Central memory CD4-positive, alpha-beta T cell (primary cell): ENCODE data around the gene RFX6.
"Not testable (repeated sequence)": the region's sequence is repeated elsewhere in the genome, so short reads cannot be mapped to it uniquely, and the experiment has no call there.

Experiments used
- DNase-seq: peaks from one replicate; pipeline ENCODE4 v3.0.0; 2022
- total RNA-seq, 3 experiments: gene quantifications; one replicate each; lab custom pipeline; 2026; lab: John Stamatoyannopoulos, UW

Gene RFX6, protein sequence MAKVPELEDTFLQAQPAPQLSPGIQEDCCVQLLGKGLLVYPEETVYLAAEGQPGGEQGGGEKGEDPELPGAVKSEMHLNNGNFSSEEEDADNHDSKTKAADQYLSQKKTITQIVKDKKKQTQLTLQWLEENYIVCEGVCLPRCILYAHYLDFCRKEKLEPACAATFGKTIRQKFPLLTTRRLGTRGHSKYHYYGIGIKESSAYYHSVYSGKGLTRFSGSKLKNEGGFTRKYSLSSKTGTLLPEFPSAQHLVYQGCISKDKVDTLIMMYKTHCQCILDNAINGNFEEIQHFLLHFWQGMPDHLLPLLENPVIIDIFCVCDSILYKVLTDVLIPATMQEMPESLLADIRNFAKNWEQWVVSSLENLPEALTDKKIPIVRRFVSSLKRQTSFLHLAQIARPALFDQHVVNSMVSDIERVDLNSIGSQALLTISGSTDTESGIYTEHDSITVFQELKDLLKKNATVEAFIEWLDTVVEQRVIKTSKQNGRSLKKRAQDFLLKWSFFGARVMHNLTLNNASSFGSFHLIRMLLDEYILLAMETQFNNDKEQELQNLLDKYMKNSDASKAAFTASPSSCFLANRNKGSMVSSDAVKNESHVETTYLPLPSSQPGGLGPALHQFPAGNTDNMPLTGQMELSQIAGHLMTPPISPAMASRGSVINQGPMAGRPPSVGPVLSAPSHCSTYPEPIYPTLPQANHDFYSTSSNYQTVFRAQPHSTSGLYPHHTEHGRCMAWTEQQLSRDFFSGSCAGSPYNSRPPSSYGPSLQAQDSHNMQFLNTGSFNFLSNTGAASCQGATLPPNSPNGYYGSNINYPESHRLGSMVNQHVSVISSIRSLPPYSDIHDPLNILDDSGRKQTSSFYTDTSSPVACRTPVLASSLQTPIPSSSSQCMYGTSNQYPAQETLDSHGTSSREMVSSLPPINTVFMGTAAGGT
- 0 reads per million in 3 experiments for total RNA-seq

DNA sequence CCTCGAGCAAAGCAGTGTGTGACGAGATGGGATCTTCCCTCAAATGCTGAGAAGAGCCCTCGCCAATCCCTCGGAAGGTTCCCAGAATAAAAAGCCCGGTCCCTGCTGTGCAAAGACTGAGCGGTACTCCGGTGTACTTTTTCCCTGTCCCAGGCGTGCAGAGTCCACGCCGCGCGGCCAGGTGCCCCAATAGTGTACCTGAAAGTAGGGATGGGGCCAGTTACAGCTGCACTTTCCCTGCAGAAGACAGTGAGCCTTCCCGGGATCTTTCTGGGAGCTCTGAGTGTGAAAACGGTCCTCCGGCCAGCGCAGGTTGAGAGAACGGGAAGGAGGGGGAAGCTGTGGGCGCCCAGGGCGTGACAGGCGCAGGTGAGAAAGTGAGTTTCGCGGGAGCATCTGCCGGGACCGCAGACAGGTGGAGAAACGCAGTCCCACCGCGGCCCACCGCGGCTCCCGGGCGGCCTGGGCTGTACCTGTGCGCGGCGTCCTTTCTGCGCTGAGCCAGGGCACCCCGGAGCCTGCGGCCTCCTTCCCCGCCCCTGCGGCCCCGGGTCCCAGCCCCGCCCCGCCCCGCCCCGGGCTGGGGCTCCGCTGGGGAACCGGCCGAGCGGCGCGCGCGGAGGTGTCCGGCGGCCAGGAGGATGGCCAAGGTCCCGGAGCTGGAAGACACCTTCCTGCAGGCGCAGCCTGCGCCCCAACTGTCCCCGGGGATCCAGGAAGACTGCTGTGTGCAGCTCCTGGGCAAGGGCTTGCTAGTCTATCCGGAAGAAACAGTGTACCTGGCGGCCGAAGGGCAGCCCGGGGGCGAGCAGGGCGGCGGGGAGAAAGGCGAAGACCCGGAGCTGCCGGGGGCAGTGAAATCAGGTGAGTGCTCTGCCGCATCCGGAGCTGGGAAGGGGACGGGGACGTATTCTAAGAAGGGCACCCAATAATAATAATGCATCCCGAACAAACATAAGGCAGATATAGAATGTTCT lies at the start of gene RFX6:
Gene RFX6, plus strand, starts transcription at position 608 of the 977 bp plus-strand sequence. Its CDS starts 34 bp downstream, at position 642.
- DNase-seq: no peak

DNA sequence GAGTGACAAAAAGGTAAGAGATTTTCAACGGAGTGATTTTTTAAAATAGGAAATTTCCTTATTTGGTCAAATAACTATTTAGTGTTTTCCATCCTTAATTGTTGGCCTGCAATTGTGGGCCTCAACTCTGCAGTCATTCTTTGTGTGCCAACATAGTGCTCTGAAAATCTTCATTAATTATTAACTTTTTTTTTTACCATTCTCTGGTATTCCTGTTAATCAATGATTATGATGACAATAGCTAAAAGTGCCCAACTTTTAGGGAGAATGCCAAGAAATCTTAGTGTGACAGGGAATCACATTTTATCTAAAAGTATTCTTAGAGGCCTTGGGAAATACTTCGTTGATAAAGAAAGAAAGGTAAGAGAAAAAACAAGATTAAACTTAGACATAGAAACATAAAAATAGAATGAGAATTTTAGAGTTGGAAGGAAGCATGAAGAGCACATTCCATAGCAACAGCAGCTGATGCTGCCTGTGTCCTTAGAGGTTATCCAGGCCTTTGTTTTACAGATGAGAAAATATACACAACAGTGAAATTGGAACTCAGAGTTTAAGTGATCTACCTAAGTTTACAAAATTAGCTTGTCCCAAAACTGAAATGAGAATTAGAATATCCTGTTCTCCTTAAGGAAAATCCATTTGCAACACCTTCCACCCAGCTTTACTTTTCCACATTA lies 49.3 kb upstream of the RFX6 start:
- DNase-seq: no peak

DNA sequence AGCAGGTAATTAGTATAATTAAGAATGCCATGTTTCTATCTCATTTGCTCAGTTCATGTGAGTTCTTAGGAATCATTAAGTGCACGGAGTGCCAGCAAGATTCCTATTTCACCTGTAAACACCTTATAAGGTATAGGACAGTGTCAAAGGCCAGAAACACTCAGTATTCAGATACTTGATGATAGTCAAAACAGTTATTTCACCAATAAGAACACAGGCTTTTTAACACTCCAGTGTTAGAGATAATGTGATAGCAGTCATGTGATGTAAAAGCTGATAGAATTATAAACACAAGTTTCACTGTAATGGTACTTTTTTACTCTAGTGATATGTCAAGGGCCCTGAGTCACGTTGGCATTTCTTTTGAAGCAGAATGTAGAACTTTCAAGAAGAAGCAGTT lies 48.1 kb upstream of the RFX6 start, which contains the start of gene GPRC6A:
Gene GPRC6A, minus strand, starts transcription at position 101 of the 400 bp plus-strand sequence. Its CDS starts 70 bp downstream, at position 31.
- DNase-seq: no peak

DNA sequence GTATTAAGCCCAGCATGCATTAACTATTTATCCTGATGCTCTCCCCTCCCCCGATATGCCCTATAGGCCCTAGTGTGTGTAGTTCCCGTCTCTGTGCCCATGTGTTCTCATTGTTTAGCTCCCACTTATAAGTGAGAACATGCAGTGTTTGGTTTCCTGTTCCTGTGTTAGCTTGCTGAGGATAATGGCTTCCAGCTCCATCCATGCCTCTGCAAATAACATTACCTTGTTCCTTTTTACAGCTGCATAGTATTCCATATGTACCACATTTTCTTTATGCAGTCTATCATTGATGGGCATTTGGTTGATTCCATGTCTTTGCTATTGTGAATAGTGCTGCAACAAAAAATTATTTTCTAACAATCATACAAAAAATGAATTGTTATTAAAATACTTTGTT lies 42.5 kb upstream of the RFX6 start:
- DNase-seq: not testable (repeated sequence)

DNA sequence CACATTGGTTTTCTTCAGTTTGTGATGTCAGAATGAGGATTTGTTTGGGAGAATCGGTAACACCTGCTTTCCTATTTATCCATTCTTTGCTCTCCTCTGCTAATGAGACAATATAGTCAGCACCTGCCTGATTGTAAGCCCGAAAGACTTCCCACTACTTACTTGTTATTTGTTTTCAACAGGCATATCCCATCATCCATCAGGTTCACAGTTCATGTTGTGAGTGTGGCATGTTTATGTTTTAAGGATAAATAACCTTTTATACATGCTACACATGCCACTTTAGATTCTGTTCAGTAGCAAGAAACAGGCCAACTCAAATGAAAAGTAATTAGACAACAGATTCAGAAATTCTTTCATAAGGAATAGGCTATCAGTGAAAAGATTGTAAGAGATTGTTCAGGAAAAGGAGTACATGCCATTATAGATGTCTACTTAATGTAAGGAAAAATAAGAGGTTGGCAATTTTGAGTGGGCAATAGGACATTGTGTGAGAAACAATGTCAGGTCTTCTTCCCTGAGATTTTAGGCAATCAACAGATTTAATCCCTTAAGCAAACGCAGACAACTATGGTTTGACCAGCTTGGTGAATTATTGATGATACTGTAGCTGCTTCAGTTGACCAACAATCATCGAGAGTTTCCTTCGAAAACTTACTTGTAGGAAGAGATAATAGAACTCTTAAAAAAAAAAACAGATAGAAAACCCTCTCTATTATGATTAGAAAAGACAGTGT lies 40.3 kb upstream of the RFX6 start:
- no peak for DNase-seq

DNA sequence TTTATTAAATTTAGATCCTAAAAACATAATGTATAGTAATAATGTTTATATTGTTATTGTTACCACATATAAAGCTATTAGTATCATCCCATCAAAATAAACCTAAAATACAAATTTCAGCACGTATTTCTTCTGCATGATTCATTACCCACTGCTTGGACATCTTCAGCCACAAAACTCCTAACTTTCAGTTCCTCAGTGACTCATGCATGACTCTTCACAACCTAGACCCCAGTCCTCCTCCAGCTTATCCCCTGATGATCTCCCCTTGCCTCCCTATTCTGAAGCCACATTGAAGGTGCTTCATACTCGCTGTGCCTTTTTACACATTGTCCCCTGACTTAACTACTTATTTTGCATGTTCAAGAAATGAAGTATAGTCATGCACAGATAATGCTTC lies 37.0 kb upstream of the RFX6 start:
- no peak for DNase-seq

DNA sequence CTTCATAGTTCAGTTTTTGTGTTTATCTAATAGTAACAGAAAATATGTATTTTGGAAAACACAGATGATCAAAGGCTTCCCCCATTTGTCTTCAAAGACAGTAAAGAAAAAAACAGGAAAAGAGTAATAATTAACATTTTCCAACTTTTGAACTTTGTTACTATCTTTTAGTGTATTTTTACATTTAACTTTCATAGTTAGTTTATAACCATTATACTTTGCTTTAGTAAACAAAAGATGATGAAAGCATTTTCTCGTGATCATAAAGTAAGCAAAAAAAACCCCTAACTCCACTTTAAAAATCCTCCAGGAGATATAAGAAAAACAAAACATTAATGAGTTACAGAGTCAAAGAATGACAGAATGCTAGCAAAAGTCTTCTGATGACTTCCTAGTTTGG lies 34.6 kb upstream of the RFX6 start:
- no peak for DNase-seq

DNA sequence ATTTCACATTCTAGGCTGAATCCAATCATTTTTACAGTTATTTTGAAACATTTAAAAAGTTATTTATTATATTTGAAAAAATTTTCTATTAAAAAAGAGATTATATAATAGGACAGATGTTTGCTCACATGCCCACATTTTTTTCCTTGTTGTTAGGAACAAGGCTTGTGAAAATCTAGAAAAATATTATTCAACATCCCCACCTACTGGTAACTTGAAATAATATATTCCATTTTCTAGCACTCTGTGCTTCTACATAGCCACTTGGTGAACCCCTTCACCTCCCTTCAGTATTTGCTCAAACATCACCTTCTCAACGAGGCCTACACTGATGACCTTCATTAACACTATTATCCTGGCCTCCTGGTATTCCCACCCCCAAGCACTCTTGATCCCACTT lies 29.8 kb upstream of the RFX6 start:
- no peak for DNase-seq

DNA sequence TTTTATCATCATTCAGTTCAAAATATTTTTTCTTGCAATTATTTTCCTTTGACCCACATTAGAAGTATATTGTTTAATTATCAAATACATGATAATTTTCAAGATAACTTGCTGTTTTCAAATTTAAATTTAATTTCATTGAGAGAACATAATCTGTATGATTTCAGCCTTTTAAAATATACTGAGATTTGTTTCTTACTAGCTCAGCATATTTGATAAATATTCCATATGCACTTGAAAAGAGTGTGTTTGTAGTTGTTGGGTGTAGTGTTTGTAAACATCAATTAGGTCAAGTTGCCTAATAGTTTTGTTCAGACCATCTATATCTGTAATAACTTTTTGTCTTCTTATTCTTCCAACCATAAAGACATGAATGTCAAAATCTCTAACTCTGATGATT lies 19.0 kb upstream of the RFX6 start:
- no peak for DNase-seq

DNA sequence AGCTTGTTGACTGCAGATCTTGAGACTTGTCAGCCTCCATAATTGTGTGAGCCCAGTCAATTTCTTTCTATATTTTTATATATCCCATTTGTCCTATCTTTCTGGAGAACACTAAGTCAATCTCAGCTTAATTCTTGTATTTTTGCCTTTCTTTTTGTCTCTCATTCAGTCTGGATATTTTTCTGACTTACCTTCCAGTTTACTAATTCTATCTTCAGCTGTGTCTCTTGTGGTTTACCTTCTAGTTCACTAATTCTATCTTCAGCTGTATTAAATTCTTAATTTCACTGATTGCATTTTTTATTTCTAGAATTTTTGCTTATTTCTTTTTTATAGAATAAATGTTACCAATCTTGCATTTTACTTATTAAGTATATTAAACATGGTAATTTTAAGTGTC lies 17.8 kb upstream of the RFX6 start:
- no peak for DNase-seq

DNA sequence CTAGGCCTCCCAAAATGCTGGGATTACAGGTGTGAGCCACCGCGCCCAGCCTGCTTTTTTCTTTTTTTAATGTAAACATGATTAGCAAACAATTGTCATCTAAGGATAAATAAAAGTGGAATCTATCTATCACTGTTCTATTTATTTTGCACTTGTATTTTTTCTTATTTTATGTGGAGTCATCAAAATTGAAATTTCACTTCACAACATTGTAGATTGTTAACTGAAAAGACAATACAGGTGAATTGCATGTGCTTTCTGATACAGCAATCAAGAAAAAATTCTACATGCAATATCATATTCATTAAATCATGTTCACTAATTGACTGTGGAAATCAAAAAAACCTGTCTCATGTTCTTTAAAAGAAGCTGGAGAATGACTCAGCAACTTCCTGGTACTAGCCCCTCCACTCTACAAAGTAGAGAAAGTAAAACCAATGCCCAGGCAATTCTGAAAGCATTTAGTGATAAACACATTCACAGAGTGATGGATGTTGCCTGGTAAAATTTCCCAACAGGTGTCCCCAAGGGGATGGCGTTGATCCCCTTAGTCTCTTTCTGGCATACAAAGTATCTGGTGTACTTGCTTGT lies 10.7 kb upstream of the RFX6 start:
- DNase-seq: no peak

DNA sequence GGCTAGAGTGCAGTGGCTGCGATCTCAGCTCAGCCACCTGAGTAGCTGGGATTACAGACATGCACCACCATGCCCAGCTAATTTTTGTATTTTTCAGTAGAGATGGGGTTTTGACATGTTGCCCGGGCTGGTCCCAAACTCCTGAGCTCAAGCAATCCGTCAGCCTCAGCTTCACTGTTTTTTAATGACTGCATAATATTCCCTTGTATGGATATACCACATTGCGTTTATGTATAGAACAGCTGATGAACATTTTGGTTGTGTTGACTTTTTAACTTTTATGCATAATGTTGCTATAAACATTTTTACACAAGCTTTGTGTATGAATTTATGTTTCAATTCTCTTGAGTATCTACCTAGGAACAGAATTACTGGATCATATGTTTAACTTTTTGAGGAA lies 4.3 kb upstream of the RFX6 start:
- DNase-seq: no peak

DNA sequence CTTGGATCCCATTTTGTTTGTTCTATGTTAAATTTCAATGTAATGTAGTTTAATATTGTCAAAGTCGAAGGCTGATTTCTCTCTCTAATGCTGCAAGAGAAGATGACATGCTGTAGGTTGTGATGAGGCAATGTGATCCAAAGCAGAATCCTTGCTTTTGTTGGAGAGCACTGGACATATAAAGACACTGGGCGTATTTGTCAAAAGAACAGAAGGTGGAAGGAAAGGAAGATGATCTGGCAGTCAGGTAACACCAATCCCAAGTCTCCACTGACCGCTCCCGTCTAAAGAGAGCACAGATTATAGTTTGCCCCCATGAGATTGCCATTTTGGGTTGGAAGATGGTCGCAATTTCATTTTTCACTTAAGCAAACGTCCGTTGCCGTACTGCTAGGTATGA lies 935 bp upstream of the RFX6 start:
- no peak for DNase-seq

DNA sequence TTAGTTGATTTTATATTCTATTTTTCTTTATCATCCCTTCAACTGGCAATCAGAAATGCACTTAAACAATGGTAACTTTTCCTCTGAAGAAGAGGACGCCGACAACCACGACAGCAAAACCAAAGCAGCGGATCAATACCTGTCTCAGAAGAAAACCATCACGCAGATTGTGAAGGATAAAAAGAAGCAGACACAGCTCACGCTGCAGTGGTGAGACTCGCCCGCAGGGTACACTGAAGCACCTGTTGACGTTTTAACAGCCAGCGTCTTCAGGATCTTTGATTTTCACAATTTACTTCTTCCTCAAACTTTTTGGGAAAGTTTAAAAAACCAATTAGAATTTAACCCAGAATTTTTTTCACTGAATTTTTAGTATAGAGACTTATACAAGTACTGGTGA lies 701 bp downstream of the RFX6 start:
- no peak for DNase-seq

DNA sequence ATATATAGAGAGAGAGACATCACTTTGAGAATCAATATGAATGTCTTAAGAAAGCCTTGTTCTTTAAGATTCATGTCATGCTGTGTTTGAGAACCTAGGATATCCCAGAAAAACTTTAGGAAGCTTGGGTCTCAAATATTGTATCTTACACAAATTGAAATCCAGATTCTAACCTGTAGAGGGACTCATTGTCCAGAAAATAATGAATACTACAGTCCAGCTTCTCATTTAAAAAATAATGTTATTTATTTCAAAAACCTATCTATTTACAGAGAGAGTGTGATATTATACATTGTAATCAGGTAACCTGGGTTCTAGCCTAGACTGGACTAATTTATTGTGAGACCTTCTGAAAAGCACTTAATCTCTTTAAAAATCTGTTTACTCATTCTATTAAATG lies 4.2 kb downstream of the RFX6 start:
- DNase-seq: no peak

DNA sequence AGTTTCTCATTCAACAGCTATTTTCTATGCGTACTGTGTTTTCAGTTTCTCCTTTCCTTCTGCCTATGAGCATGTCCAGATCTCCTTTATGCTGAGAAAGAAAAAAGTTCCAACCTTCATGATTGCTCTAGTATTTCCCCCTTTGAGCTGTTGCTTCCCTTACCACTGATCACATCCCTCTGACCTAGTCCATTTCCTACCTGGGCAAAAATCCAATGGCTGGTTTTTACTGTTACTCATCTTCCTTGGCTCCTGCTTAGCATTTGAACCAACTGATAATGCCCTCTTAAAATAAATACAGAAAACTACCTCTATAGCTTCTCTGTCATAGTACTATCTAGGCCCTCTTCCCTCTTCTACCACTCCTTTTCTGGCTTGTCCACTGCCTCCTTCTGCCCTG lies 6.0 kb downstream of the RFX6 start:
- no peak for DNase-seq

DNA sequence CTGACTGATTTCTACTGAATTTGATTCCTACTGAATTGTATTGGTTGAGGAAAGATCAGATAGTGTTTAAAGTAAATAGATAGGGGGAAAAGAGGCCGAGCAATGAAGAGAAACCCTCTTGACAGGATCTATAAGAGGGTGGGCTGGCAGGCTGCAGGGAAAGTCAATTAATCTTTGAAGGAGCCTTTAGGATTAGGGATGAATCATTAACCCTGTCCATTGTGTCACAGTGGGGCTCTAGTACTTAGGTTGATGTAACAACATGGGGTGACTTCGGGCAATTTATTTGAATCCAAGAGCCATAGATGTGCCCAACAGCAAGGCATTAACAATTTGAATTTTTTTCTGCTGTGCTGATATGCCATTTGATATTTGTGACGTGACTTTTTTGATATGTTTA lies 7.5 kb downstream of the RFX6 start:
- no peak for DNase-seq

DNA sequence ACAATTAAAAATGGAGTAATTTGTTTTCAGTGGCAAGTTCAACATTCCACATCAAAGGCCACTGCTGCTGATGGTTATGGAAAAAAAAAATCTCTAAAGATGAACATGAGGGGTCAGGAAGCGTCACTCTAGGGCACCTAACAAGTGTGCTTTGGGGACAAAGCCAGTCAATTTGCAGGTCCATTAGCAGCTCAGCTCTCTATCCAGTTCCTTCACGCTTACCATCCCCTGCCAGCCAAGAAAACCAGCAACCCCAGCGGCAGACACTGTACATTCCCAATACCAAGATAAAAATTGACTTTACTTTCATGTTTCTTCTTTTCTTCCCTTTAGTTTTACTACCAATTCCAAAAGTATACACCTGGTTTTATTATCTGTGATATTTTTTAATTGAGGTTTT lies 10.1 kb downstream of the RFX6 start:
- no peak for DNase-seq

DNA sequence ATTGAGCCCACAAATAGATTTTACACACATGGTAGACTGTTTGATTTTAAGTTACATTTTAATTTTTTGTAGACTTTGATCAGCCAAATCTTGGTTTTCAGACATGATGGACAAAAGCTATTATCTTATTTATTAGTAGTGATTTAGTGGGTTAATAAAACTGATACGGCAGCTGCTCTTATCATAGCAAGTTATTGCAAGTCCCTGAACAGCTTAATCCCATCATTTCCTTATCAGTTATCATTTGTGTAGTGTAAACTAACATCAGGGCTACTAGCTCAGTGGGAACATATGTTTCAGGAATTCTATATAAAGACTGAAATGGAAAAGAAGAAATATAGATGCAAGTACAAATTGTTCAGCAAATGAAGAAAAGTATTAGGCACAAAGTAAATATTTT lies 10.9 kb downstream of the RFX6 start:
- no peak for DNase-seq

DNA sequence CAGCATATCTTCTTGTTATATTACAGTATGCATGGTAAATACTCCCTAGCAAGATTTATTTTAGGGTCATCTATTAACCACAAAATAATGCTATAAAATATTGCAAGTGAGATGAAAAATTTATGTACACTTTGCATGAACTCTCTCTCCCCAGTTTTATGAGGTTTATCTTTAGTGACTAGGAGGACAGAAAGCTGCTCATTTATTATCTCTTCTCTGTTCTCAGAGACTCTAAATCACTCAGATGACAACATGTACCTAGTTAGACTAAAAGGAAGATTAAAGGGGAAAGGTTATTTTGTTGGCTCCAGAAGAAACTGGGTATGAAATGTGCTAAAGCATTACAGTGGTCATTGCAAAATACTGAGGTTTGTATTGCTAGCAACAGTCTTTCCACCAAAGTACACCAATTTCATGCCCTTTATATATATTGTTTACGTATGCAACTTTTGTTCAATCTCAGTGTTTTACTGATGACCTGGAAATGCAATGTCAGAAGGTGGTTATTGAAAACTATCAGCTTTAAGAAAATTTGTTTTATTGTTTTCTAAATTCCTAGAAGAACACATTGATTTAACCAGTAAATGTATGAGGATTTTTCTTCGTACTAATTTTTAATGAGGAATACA lies 11.8 kb downstream of the RFX6 start:
- no peak for DNase-seq
